LNCAP (cell line): ENCODE data around the gene SBF2.

Experiments used
- CTCF ChIP-seq: fragments of 450-650 bp; IDR thresholded peaks from 2 replicates; pipeline ENCODE4 v1.5.1; 2017; ENCODE audit warnings: mild to moderate bottlenecking

Gene SBF2

GRCh38 chr11:10320736-10321465 is 26.9 kb upstream of the SBF2 start:
- TF ChIP-seq CTCF: no peak

DNA sequence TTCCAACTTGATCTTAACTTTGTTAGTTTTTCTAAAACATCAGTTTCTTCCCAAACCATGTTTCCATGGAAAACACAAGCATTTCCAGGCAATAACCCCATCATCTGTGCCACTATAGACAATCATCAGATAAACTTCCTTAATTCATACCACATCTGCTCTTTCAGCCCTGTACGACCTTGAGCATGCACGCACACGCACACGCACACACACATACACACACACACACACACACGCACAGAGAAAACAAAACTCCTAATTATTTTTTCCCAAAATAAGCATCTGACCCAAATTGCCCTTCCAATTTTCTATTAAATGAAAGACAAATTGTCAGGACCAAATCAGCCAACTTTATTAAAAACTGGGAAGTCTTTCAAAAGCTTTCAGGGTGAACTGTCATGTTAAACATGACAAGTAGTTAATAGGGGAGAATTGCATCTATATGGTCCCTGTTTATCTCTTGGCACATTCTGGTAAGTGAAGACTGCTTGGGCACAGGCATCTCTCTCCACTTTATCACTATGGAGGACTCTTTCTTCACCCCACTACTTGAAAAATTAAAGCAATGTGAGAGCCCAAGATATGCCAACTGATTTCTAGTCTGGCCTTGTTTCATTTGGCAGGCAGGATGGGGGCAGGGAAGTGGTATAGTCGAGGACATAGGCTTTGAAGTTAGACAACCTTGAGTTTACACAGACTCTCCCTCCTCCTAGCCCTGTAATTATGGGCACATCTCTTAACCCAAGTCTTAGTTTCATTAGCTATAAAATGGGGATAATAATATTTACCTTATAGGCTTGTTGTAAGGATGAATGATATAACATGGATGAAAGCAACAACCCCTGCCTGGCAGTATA is 25.9 kb upstream of the SBF2 start:
- no peak for TF ChIP-seq CTCF

GRCh38 chr11:10318527-10318802 is 24.4 kb upstream of the SBF2 start:
- TF ChIP-seq CTCF: no peak

DNA sequence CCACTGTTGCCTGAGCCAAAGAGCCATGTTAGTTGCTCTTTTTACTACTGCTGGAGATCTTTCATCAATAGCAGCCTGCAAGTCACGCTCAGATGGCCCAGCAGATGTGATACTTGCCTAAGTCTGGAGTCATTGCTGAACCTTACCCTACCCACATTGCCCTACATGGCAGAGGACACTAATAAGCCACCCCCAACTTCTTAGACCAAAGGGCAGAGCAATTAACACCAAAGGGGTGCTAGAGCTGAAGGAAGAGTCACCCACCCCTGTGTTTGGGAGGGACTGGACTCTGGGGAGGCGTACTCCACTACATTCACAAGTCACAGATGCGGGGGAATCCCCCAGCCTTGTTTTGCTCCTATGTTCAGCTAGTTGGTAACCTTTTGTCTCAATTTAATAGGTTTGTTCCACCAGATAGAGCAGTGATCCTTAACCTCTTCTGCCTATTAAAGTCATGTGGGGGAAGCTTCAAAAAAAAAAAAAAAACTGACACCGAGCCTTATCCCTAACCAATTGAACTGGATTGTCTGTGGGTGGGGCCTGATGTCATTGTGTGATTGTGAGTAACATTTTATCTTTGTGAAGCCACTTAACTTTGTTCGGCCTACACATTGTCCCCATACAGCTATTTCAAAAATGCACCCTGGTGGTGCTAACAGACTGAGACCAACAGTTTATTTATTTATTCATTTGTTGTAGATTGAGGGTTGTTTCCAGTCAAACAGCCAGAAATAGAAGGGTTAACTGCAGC is 23.9 kb upstream of the SBF2 start:
- TF ChIP-seq CTCF: no peak

DNA sequence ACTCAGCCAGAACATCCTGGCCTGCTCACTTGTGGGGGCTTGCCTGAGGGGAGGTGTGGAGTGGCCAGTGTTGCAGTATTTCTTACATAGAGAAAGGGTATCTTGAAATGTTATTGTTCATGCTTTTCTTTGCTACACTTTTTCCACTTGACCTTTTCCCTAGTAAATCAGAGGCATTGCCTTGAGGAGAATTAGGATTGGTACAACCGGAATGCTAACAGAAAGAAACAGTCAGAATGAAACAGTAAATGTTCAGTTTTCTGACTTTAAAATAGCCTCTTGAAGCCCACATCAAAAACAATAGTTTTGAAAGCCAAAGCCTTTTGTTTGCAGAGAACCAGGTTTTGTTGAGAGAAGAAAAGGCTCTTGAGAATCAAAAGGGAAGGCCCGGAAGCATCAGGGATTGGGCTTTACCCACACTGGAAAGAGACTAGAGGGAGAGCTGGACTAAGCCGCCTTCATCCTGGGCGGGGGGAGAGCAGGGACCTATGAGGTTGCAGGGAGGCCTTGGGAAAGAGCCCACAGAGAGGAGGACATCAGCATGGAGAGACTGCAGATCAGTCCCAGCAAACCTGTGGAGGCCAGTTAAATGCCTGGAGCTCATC is 23.2 kb upstream of the SBF2 start:
- no peak for TF ChIP-seq CTCF

DNA sequence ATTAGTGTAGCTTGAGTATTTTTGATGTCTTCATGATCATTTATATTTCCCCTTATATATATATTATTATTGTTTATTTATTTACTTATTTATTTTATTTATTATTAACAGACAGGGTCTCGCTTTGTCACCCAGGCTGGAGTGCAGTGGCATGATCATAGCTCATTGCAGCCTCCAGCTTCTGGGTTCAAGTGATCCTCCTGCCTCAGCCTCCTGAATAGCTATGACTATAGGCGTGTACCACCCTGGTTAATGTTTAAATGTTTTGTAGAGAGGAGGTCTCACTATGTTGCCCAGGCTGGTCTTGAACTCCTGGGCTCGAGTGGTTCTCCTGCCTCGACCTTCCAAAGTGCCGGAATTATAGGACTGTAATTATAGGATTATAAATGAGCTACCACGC is 21.1 kb upstream of the SBF2 start:
- no peak for TF ChIP-seq CTCF

DNA sequence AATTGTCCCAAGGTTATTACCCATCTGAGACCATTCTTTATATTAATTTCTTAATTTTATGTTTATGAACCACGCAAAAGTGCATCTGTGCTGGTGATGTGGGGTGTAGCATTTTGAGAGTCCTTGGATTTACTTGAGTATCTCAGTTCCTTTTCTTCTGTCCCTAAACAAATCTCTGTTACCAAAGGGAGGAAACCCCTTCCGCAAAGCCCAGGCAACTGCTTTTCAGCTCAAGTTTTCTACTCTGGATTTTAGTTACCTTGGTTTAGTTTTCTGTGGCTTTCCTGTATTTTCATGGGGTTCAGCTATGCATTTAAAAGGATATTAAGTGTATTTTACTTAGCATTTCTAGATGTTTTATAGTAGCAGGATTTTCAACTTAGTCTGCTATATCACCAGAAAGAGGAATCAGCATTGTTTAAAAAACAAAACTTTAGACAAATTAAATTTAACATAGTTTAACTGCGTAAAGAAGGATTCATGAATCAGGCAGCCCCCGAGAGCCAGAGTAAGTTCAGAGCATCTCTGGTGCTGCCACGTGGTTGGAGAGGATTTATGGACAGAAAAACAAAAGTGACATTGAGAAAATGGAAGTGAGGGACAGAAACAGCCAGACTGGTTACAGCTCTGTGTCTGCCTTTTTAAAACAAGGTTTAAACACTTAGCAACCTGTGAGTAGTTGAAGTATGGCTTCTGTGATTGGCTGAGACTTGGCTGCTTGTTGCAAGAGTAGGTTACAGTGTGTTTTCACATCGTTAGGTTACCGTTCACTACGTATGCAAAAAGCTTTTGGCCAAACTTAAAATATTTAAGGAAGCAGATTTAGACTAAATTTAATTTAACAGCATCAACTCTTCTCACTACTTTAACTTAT is 20.4 kb upstream of the SBF2 start:
- no peak for TF ChIP-seq CTCF
